ENCODE results near the gene TSPAN3.
A peak's percentile ranks its signal among the peaks of the same experiment; 100 is the strongest.

The TSPAN3 gene

DNA sequence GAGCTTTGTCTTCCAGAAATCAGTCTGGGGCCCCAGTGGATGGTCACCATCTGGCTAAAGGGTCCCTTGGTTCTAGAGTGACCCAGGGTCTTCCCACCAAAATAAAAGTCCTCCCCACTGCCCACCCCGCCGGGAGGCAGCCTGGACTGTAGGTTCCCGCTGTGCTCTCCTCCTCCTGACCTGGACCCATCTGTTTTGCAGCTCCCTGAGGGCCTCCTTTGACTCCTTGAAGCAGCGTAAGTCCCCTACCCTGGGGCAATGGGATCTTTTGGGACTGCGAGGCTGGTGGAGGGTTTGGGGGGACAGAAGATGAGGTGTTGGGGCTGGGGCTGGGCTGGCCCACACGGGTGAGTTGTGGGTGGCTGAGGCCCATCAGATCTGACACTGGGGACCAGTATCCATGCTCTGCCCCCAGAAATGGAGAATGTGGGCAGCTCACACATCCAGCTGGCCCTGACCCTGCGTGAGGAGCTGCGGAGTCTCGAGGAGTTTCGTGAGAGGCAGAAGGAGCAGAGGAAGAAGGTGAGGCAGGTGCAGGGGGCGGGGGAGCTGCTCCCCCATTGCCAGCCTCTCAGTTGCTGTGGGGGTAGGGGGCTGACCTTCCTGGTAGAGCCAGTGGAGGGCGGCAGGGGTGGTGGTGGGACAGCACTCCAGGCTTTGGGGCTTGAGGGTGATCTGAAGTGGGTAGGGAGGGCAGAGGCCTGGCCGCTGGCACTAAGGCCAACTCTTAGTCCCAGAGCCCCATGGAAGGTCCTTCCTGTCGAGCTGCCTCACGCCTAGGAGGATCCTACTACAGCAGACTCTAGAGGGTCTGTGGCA lies 45.6 kb downstream of the TSPAN3 start:
- DNase-seq (ENCODE audit: low read depth), result no peak
- TF ChIP-seq, protein P1, sequence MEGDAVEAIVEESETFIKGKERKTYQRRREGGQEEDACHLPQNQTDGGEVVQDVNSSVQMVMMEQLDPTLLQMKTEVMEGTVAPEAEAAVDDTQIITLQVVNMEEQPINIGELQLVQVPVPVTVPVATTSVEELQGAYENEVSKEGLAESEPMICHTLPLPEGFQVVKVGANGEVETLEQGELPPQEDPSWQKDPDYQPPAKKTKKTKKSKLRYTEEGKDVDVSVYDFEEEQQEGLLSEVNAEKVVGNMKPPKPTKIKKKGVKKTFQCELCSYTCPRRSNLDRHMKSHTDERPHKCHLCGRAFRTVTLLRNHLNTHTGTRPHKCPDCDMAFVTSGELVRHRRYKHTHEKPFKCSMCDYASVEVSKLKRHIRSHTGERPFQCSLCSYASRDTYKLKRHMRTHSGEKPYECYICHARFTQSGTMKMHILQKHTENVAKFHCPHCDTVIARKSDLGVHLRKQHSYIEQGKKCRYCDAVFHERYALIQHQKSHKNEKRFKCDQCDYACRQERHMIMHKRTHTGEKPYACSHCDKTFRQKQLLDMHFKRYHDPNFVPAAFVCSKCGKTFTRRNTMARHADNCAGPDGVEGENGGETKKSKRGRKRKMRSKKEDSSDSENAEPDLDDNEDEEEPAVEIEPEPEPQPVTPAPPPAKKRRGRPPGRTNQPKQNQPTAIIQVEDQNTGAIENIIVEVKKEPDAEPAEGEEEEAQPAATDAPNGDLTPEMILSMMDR (IDR thresholded peaks at IDR 0.05; ENCODE audit: insufficient read depth, low read depth, low read length, missing control alignments), result no peak
- H3K4me3 ChIP-seq (ENCODE audit: low read depth, low read length), result no peak overlapping the region

DNA sequence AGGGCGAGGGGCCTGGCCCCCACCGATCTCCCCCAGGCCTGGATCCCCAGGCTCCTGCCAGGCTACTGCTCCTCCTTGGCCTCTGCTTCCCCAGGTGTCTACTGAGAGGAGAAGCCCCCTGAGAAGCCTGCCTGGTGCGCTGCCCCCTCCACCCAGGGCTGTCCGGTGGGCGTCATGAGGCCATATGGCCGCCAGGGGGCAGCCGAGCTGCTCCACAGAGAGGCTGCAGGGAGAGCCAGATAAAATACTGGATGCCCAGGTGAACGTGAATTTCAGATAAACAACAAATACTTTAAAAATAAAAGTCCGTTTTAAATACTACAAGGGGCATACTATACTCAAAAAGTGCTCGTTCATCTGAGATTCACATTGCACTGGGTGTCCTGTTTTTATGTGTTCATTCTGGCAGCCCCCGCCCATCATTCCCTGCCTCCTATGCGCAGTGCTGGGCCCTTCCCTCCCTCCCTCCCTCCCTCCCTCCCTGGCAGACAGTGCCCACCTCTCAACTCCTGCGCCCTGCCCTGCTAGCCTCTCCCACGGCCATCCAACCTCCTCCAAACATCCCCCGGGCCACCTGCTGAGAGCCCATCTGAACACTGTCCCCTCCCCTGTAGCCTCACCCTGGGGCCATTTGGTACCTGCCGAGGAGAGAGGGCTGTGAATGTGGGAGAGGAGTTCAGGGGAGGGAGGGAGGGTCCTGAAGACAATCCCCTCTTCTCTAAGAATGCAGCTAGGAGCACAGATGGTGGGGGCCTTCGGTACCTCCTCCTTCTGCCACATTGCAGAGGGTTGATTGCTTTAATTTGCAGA lies 46.4 kb downstream of the TSPAN3 start:
- peak; percentile 66 for DNase-seq (ENCODE audit: low read depth)
- TF ChIP-seq, protein P1 (IDR thresholded peaks at IDR 0.05; ENCODE audit: insufficient read depth, low read depth, low read length, missing control alignments), result peak; percentile 91
- no peak overlapping the region for H3K4me3 ChIP-seq (ENCODE audit: low read depth, low read length)

DNA sequence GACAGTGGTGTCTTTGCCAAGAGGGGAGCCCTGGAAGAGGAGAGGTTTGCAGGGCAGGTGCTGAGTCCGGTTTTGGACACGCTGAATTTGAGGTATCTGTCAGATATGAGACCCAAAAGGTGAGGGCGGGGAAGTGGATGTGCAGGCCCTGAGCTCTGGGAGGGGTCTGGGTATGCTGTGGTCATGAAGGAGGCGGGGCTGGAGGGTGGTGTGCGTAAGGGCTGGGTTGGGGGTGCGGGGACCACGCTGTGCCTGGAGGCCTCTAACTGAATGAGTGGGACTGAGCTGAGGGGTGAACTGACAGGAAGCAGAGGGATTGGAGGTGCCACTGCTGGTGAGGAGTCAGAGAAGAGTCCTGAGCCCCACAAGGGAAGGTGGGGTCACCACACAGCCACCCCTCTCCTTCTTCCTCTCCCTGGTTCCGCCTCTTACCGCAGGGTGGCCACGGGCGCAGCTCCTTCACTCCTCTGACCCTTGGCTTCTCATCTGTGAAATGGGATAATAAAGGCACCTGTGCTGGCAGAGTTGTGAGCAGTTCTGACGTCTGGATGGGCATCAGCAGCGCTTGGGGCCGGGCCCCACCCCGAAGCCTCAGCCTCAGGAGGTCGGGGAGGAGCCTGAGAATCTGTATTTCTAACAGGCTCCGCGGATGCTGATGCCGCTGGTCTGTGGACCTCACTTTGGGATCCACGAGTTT lies 47.2 kb downstream of the TSPAN3 start:
- no peak for DNase-seq (ENCODE audit: low read depth)
- TF ChIP-seq, protein P1 (IDR thresholded peaks at IDR 0.05; ENCODE audit: insufficient read depth, low read depth, low read length, missing control alignments), result no peak

DNA sequence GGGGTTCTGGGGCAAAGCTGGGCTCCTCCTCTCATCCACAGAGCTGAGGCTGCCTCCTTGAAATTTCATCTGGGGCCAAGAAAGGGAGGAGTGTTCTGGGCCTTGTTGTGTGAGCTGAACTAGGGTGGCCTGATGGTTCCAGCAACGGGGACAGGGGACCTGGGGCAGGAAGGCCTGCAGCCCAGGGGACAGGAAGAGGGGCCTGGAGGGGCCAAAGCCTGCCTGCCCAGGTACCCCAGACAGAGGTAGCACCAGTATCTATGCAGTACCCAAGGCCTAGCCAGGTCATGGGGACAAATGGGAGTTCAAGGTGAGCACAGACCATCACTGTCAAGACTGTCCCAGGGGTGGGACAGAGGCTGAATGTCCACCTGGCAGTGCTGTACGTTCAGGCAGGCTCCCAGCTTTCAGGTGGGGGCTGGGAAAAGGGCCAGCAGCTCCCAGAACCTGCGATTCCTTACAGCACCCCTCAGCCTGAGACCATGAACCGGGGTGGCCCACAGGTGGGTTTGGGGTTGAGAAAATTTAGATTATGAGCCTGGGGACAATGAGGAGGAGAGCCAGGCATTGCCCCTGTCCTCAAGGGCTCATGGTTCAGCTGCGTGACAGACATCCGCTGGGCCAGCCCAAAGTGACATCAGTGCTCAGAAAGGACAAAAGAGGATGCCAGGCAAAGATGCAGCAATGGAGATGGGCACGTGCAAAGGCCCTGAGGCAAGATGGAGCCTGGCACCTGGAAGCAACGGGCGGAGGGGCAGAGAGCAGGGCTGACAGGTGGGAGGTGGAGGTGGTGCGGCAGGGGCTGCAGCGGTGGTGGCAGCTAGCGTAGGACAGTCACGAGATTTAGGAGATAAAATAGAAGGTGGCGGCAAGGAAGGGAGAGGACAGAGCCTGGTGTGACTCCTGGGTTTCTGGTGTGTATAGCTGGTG lies 48.0 kb downstream of the TSPAN3 start:
- TF ChIP-seq, protein P1 (IDR thresholded peaks at IDR 0.05; ENCODE audit: insufficient read depth, low read depth, low read length, missing control alignments), result no peak
- no peak overlapping the region for H3K4me3 ChIP-seq (ENCODE audit: low read depth, low read length)
- DNase-seq (ENCODE audit: low read depth), result no peak

More for the DNA sequence above, 47.2 kb downstream of the TSPAN3 start:
- H3K4me3 ChIP-seq (ENCODE audit: low read depth, low read length), result no peak overlapping the region

DNA sequence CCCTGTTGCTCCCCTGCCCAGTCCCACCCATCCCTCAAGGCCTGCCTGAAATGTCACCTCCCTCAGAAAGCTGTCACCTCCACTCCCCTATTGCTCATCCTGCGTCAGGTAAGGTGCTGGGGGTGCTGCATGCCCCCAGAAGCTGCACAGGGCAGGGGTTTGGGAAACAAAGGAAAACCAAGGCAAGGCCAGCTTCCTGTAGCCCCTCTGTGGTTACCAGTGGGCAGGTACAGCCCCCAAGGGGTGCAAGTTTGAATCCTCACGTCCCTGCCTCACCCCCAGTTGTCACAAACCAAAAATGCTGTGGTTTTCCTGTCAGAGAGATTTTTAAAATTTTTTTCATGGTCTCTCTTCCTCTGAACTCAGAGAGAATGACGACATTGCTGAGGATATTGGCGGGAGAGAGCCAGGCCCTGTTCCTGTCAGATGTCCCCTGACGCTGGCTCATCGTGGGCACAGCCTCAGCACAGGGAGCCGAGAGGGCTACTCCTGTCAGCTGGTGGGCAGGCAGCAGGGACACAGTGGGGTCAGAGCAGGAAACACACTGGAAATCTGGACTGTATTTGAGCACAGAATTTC lies 49.0 kb downstream of the TSPAN3 start:
- DNase-seq (ENCODE audit: low read depth), result peak; percentile 53
- TF ChIP-seq, protein P1 (IDR thresholded peaks at IDR 0.05; ENCODE audit: insufficient read depth, low read depth, low read length, missing control alignments), result no peak
- no peak overlapping the region for H3K4me3 ChIP-seq (ENCODE audit: low read depth, low read length)
